Measurements from ENCODE around the gene SIRPD.

- TF ChIP-seq PATZ1 (CRISPR knock-in tag; IDR thresholded peaks at IDR 0.05; ENCODE audit: borderline replicate concordance) (no peak), CREB5 (CRISPR knock-in tag; IDR thresholded peaks at IDR 0.05; ENCODE audit: low read depth) (no peak), CSRNP3 (CRISPR knock-in tag; IDR thresholded peaks at IDR 0.05) (no peak), ZFP30 (CRISPR knock-in tag; IDR thresholded peaks at IDR 0.05) (no peak), ESRRG (CRISPR knock-in tag; IDR thresholded peaks at IDR 0.05) (no peak)
These were observed 70.9 kb downstream of the SIRPD start for GRCh38 chr20:1486566-1486965.
